HG03039 (cell line): ENCODE results near the gene THUMPD3.

Experiments used
- ATAC-seq: cut with Tn5 transposase; IDR thresholded peaks from one replicate; pipeline ENCODE4 v1.9.1; 2021; ENCODE audit warnings: mild to moderate bottlenecking, moderate library complexity; ENCODE audit not compliant: unreplicated experiment

The THUMPD3 gene

GRCh38 chr3:9396632-9397331 is 33.9 kb downstream of the THUMPD3 start:
- ATAC-seq: peak; percentile 59

- ATAC-seq: peak; percentile 48
These were observed 34.6 kb downstream of the THUMPD3 start, which contains the start of gene SETD5 for GRCh38 chr3:9397332-9397905. Gene SETD5, plus strand, starts transcription at chr3:9397615. Its CDS starts 31,324 bp downstream, at chr3:9428939.

- no peak for ATAC-seq
These were observed 35.2 kb downstream of the THUMPD3 start for GRCh38 chr3:9397906-9398699.

GRCh38 chr3:9398700-9399336 is 36.0 kb downstream of the THUMPD3 start:
- ATAC-seq: no peak

- ATAC-seq: no peak
These were observed 36.5 kb downstream of the THUMPD3 start for GRCh38 chr3:9399337-9399703.

- no peak for ATAC-seq
These were observed 36.9 kb downstream of the THUMPD3 start for GRCh38 chr3:9399746-9400145.

- ATAC-seq: no peak
These were observed 37.8 kb downstream of the THUMPD3 start for GRCh38 chr3:9400616-9401015.

GRCh38 chr3:9401986-9402385 is 39.1 kb downstream of the THUMPD3 start:
- no peak for ATAC-seq

GRCh38 chr3:9402410-9403228 is 39.8 kb downstream of the THUMPD3 start:
- no peak for ATAC-seq

- ATAC-seq: no peak
These were observed 40.6 kb downstream of the THUMPD3 start for GRCh38 chr3:9403463-9403862.

GRCh38 chr3:9404680-9405079 is 41.8 kb downstream of the THUMPD3 start:
- ATAC-seq: no peak

GRCh38 chr3:9405756-9406155 is 42.9 kb downstream of the THUMPD3 start:
- ATAC-seq: no peak

GRCh38 chr3:9406856-9407626 is 44.2 kb downstream of the THUMPD3 start:
- ATAC-seq: no peak

- no peak for ATAC-seq
These were observed 45.2 kb downstream of the THUMPD3 start for GRCh38 chr3:9408061-9408460.

- ATAC-seq: no peak
These were observed 45.7 kb downstream of the THUMPD3 start for GRCh38 chr3:9408546-9408945.

GRCh38 chr3:9409981-9410854 is 47.4 kb downstream of the THUMPD3 start:
- no peak for ATAC-seq

- no peak for ATAC-seq
These were observed 48.4 kb downstream of the THUMPD3 start for GRCh38 chr3:9411302-9411701.

GRCh38 chr3:9412293-9412692 is 49.4 kb downstream of the THUMPD3 start:
- ATAC-seq: no peak

- ATAC-seq: no peak
These were observed 52.0 kb downstream of the THUMPD3 start for GRCh38 chr3:9414826-9415225.
